PC-9 (cell line): ENCODE measurements around the gene LSM14A.

Experiments used
- CTCF ChIP-seq: fragments of 200-600 bp; sonication (generic); conservative IDR thresholded peaks from 2 replicates; pipeline ENCODE4 v1.6.1; 2017; ENCODE audit warnings: mixed run types, antibody characterized with exemption, mild to moderate bottlenecking, moderate library complexity
- EZH2 ChIP-seq: fragments of 200-600 bp; sonication (generic); IDR thresholded peaks from 2 replicates; pipeline ENCODE4 v1.8.0; 2017; ENCODE audit warnings: antibody characterized with exemption, low read depth

- TF ChIP-seq CTCF (no peak), EZH2 (no peak)
Measured at GRCh38 chr19:34213283-34213682, 41.0 kb downstream of the LSM14A start.
